HG02884 (cell line): ENCODE data around the gene DUSP6.

ENCODE experiments used
- ATAC-seq: cut with Tn5 transposase; IDR thresholded peaks from one replicate; pipeline ENCODE4 v1.9.1; 2021; ENCODE audit warnings: mild to moderate bottlenecking, moderate library complexity; ENCODE audit not compliant: unreplicated experiment

Gene DUSP6

GRCh38 chr12:89376202-89376529, 23.9 kb upstream of the DUSP6 start:
- no peak for ATAC-seq

GRCh38 chr12:89373763-89374572, 21.7 kb upstream of the DUSP6 start:
- ATAC-seq: no peak

- no peak for ATAC-seq
These were observed 20.5 kb upstream of the DUSP6 start for GRCh38 chr12:89372584-89373370.

GRCh38 chr12:89370850-89371249, 18.5 kb upstream of the DUSP6 start:
- no peak for ATAC-seq

- ATAC-seq: no peak
These were observed 18.1 kb upstream of the DUSP6 start for GRCh38 chr12:89370421-89370831.

GRCh38 chr12:89369166-89369565, 16.9 kb upstream of the DUSP6 start:
- no peak for ATAC-seq

GRCh38 chr12:89368391-89368790, 16.1 kb upstream of the DUSP6 start:
- ATAC-seq: no peak

- ATAC-seq: no peak
These were observed 14.5 kb upstream of the DUSP6 start for GRCh38 chr12:89366676-89367364.

GRCh38 chr12:89364631-89365030, 12.3 kb upstream of the DUSP6 start:
- no peak for ATAC-seq

GRCh38 chr12:89364058-89364457, 11.8 kb upstream of the DUSP6 start:
- ATAC-seq: no peak

- ATAC-seq: no peak
These were observed 11.3 kb upstream of the DUSP6 start for GRCh38 chr12:89363582-89363981.

- ATAC-seq: no peak
These were observed 10.8 kb upstream of the DUSP6 start for GRCh38 chr12:89363084-89363483.

- ATAC-seq: no peak
These were observed 7.3 kb upstream of the DUSP6 start for GRCh38 chr12:89359615-89360014.

- no peak for ATAC-seq
These were observed 6.5 kb upstream of the DUSP6 start for GRCh38 chr12:89358805-89359204.

GRCh38 chr12:89357297-89357730, 5.0 kb upstream of the DUSP6 start:
- ATAC-seq: no peak

- ATAC-seq: no peak
These were observed 3.9 kb upstream of the DUSP6 start for GRCh38 chr12:89356069-89356665.

- no peak for ATAC-seq
These were observed 3.2 kb upstream of the DUSP6 start for GRCh38 chr12:89355243-89356068.

GRCh38 chr12:89354612-89355067, 2.3 kb upstream of the DUSP6 start:
- peak; percentile 13 for ATAC-seq

GRCh38 chr12:89353823-89354611, 1.7 kb upstream of the DUSP6 start:
- peak; percentile 29 for ATAC-seq
